Mesothelial cell of epicardium (in vitro differentiated cells): ENCODE measurements around the gene UQCRC2. TPM values are rescaled to one million over a fixed set of nuclear protein-coding genes. Genes with fewer than 3 reads are reported as not detected.

Experiments used
- DNase-seq, 2 experiments: peaks; one replicate each; pipeline ENCODE4 v3.0.0; 2021; ENCODE audit warnings: low spot score in 2 of 2; ENCODE audit not compliant: unreplicated experiment in 2 of 2
- H3K27ac Mint-ChIP-seq: 2 replicates; pipeline ENCODE4 v1.8.0; 2021; ENCODE audit warnings: mixed read lengths
- H3K27me3 Mint-ChIP-seq: 2 replicates; pipeline ENCODE4 v1.8.0; 2021; ENCODE audit warnings: low read depth, mixed read lengths
- H3K36me3 Mint-ChIP-seq: 2 replicates; pipeline ENCODE4 v1.8.0; 2021; ENCODE audit warnings: mixed read lengths
- H3K4me1 Mint-ChIP-seq: 2 replicates; pipeline ENCODE4 v1.8.0; 2021; ENCODE audit warnings: mixed read lengths
- H3K4me3 Mint-ChIP-seq: 2 replicates; pipeline ENCODE4 v1.8.0; 2021; ENCODE audit warnings: mild to moderate bottlenecking, moderate library complexity, mixed read lengths
- H3K9me3 Mint-ChIP-seq: 2 replicates; pipeline ENCODE4 v1.8.0; 2021; ENCODE audit warnings: mixed read lengths
- total RNA-seq: library from RNA; stranded (reverse); gene quantifications from 3 replicates; pipeline ENCODE4 v1.2.1, GENCODE V29; 2021
- TF ChIP-seq, protein P1 (sequence below): fragments of 200-600 bp; sonication (generic); IDR thresholded peaks from one replicate; pipeline ENCODE4 v1.5.0; 2021; ENCODE audit warnings: antibody characterized with exemption; ENCODE audit not compliant: unreplicated experiment

The UQCRC2 gene
- total RNA-seq, 1 donor from 2014 or later, result 199 TPM

DNA sequence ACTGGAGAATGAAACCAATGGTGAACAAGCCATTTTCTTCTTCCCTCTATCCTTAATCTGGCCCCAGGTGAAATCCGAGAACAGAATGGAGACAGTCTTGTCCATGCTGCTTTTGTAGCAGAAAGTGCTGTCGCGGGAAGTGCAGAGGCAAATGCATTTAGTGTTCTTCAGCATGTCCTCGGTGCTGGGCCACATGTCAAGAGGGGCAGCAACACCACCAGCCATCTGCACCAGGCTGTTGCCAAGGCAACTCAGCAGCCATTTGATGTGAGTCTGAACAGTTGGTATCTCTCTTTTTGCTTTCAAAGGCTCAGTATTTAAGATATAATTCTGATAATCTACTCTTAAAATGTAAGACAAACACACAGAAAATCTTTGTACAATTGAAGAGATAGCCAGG, 18.7 kb downstream of the UQCRC2 start:
- Mint-ChIP-seq H3K27ac (no peak overlapping the region), H3K36me3 (peaks cover 19% of the 10 kb centered on the region)

DNA sequence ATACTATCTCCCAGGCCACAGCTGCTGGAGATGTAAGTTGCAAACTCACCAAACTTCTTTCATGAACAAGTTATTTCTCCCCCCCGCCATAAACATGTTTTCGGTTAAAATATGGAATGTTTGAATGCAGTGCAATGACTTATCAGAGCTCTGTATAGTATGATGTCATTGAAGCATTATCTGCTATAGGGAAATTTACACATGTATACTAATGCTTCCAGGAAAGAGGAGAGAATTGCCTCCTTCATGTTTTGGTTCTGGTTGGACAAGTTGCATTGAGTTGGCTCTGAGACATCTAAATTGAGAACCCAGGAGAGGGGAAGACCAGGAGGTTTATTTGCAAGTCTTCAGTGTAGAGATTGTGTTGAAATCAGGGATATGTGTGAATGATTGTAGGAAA, 20.8 kb downstream of the UQCRC2 start:
- Mint-ChIP-seq H3K4me1 (no peaks in the 10 kb centered on the region), H3K27me3 (no peaks in the 10 kb centered on the region), H3K27ac (no peak overlapping the region), H3K36me3 (peaks cover 30% of the 10 kb centered on the region), H3K9me3 (no peaks in the 10 kb centered on the region), H3K4me3 (no peak overlapping the region)
- DNase-seq, result no peak
- TF ChIP-seq, protein P1, sequence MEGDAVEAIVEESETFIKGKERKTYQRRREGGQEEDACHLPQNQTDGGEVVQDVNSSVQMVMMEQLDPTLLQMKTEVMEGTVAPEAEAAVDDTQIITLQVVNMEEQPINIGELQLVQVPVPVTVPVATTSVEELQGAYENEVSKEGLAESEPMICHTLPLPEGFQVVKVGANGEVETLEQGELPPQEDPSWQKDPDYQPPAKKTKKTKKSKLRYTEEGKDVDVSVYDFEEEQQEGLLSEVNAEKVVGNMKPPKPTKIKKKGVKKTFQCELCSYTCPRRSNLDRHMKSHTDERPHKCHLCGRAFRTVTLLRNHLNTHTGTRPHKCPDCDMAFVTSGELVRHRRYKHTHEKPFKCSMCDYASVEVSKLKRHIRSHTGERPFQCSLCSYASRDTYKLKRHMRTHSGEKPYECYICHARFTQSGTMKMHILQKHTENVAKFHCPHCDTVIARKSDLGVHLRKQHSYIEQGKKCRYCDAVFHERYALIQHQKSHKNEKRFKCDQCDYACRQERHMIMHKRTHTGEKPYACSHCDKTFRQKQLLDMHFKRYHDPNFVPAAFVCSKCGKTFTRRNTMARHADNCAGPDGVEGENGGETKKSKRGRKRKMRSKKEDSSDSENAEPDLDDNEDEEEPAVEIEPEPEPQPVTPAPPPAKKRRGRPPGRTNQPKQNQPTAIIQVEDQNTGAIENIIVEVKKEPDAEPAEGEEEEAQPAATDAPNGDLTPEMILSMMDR, result no peak

More for the DNA sequence above, 18.7 kb downstream of the UQCRC2 start:
- Mint-ChIP-seq H3K4me3 (no peak overlapping the region), H3K27me3 (no peaks in the 10 kb centered on the region), H3K9me3 (no peaks in the 10 kb centered on the region), H3K4me1 (no peaks in the 10 kb centered on the region)
- TF ChIP-seq, protein P1, result no peak
- no peak for DNase-seq

DNA sequence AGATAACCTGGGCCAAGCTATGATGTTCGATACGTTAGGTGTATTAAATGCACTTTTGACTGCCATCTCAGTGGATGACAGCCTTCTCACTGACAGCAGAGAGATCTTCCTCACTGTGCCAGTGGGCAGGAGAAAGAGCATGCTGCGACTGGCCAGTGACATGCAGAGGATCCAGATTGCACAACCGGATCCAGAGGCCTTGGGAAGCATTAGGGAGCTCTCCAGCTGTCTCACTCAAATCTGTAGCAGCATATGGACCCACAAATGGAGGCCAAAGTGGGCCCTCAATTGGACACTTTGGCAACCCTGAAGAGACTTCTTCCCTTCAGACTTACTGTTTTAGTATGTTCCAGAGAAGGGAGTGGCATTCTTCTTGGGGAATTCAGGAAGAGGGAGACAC, 26.9 kb downstream of the UQCRC2 start:
- Mint-ChIP-seq H3K4me3 (no peak overlapping the region), H3K27me3 (no peaks in the 10 kb centered on the region), H3K36me3 (peaks cover 28% of the 10 kb centered on the region), H3K4me1 (no peaks in the 10 kb centered on the region), H3K27ac (no peak overlapping the region), H3K9me3 (no peaks in the 10 kb centered on the region)
- DNase-seq, result no peak
- TF ChIP-seq, protein P1, result no peak

DNA sequence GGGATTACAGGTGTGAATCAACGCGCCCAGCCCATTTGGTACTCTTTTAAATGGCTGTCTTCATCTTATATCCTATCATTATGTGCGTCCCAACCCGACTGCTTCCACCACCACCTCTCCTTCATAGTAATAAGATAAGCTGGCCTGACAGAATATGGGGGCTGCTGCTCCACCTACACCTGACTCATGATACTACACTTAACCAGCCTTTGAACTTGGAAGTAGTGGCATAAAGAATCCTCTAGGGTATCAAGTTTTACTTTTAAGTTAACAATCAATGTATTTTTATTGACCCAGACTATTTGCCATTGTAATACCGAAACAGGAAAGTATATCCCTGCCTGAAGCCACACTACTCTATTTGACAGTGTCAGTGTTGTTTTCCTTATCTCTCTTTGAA, 28.9 kb downstream of the UQCRC2 start:
- H3K36me3 Mint-ChIP-seq, result peaks cover 33% of the 10 kb centered on the region

DNA sequence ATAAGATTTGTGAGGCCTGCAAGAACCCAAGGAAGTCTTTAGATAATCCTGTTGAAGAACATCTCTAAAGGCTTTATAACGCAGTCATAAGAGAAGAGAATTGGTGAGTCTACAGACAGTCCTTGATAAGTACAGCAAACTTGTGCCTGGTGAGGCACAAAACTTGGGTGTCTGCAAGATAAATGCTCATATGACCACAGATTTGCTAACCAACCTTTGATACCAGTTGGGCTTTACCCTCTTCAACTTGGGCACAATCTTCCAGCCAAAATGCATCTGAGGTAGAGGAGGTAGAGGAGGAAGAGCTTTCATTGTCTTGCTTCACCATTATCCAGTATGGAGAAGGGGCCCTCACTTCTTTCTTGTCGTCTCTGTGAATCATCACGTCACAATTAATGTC, 30.9 kb downstream of the UQCRC2 start:
- Mint-ChIP-seq H3K4me3 (no peak overlapping the region), H3K27me3 (no peaks in the 10 kb centered on the region), H3K27ac (no peak overlapping the region), H3K4me1 (no peaks in the 10 kb centered on the region), H3K9me3 (no peaks in the 10 kb centered on the region), H3K36me3 (peaks cover 24% of the 10 kb centered on the region)
- TF ChIP-seq, protein P1, result no peak
- no peak for DNase-seq

More for the DNA sequence above, 28.9 kb downstream of the UQCRC2 start:
- Mint-ChIP-seq H3K4me3 (no peak overlapping the region), H3K4me1 (no peaks in the 10 kb centered on the region), H3K9me3 (no peaks in the 10 kb centered on the region), H3K27me3 (no peaks in the 10 kb centered on the region), H3K27ac (no peak overlapping the region)
- DNase-seq, result no peak
- TF ChIP-seq, protein P1, result no peak

DNA sequence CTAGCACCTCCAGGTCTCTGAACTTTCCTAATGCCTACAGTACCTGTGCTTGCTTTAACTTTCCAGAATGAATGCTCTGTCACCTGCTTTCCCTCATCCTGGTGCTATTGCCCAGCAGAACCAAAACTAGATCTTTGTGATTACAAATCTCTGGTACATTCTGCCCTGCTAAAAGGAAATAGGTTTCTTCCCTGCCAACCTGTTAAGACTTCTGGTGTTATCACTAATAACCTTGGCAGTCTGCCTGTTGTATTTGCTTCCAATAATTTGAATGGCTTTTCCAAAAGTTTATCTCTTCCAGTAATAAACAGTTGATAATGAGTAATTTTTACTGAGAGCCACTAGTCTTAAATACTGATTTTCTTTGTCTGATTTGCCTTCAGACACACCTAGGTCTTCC, 32.4 kb downstream of the UQCRC2 start:
- TF ChIP-seq, protein P1, result no peak
- no peak for DNase-seq
- Mint-ChIP-seq H3K4me3 (no peak overlapping the region), H3K27me3 (no peaks in the 10 kb centered on the region), H3K27ac (no peak overlapping the region), H3K4me1 (no peaks in the 10 kb centered on the region), H3K36me3 (peaks cover 24% of the 10 kb centered on the region), H3K9me3 (no peaks in the 10 kb centered on the region)
